ENCODE measurements around the gene DNAH5. TPM values are rescaled to one million over a fixed set of nuclear protein-coding genes. Genes with fewer than 3 reads are reported as not detected.

The DNAH5 gene
- total and polyA plus RNA-seq, 2 of the 8 experiments (the other 6 are each of a cell fraction or from before 2014, with no cell fraction given), result 0.30 to 0.73 TPM

DNA sequence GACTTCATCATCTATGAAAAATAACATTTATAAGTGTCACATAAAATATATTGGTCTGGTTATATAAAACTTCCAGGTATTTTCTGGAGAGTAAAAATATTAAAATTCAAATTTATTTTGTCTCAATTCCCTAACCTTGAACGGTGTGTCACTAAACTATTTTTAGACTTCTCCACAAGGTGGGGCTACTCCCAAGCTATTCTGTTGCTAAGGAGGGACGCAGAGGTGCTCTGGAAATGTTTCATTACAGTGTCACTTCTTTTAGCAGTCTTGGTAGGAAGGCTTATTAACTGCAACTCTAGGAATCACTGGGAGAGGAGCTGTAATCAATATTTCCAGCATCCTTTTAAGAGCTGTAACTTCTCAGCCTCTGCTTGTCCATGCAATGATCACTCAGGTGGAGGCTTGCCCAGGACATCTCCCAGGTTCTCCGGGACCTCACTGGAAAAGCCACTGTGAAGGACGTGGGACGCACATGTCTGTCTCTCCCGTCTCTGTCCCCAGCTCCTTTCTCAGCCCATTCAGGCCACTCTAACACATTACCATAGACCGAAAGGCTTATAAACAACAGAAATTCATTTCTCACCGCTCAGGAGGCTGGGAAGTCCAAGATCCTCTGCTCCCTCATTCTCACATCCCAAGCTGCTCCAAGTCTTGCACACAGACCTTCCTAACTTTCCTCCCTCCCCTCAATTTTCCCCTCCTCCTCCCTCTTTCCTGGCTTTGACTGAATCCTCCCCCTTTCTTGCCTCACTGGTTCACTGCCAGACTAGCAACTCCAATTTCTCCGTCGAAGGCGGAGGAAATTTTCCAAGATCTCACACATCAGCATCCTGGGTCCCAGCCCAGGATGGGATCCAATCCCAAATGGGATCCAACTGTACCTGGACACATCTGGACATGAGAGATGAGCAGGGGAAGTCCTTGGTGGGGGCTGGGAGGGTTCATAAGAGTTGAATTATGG, 32.7 kb upstream of the DNAH5 start:
- POLR2A ChIA-PET (ENCODE audit: partially characterized antibody), result no interaction called here
- TF ChIP-seq, protein P1, sequence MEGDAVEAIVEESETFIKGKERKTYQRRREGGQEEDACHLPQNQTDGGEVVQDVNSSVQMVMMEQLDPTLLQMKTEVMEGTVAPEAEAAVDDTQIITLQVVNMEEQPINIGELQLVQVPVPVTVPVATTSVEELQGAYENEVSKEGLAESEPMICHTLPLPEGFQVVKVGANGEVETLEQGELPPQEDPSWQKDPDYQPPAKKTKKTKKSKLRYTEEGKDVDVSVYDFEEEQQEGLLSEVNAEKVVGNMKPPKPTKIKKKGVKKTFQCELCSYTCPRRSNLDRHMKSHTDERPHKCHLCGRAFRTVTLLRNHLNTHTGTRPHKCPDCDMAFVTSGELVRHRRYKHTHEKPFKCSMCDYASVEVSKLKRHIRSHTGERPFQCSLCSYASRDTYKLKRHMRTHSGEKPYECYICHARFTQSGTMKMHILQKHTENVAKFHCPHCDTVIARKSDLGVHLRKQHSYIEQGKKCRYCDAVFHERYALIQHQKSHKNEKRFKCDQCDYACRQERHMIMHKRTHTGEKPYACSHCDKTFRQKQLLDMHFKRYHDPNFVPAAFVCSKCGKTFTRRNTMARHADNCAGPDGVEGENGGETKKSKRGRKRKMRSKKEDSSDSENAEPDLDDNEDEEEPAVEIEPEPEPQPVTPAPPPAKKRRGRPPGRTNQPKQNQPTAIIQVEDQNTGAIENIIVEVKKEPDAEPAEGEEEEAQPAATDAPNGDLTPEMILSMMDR (IDR thresholded peaks at IDR 0.05; ENCODE audit: control extremely low read depth in 1 of 3, insufficient read depth in 1 of 3, low read depth in 1 of 3, low read length in 3 of 3), result peak in 2 of 3 experiments; percentile 35 to 59; a peak in 2 of 4 replicates
- TF ChIP-seq POLR2AphosphoS5 (IDR thresholded peaks at IDR 0.05; ENCODE audit: low read depth, low read length) (no peak), YY1 (IDR thresholded peaks at IDR 0.05; ENCODE audit: low read depth, low read length) (no peak), SP4 (IDR thresholded peaks at IDR 0.05; ENCODE audit: low read length) (no peak), POU5F1 (IDR thresholded peaks at IDR 0.05; ENCODE audit: low read depth, low read length) (no peak), TEAD4 (IDR thresholded peaks at IDR 0.05; ENCODE audit: low read depth, low read length) (no peak), KDM4A (IDR thresholded peaks at IDR 0.05; ENCODE audit: low read depth, low read length, severe bottlenecking) (no peak), CHD2 (IDR thresholded peaks at IDR 0.05; ENCODE audit: low read length) (no peak), SP2 (IDR thresholded peaks at IDR 0.05; ENCODE audit: low read length) (no peak), CEBPB (IDR thresholded peaks at IDR 0.05; ENCODE audit: low read depth, low read length) (no peak)

More for the DNA sequence above, 32.7 kb upstream of the DNAH5 start:
- FAIRE-seq (peak; percentile 77), DNase-seq (ENCODE audit: low read depth in 1 of 2, low spot score in 2 of 2) (no peak)
- H3K4me1 ChIP-seq (replicated peaks in 1 of 4; ENCODE audit: control insufficient read depth in 3 of 4, insufficient read depth in 4 of 4, low read length in 3 of 4), result no peaks in the 10 kb centered on the region
- no peak overlapping the region for H3K18ac ChIP-seq (ENCODE audit: extremely low read depth, low read length)
- H2BK5ac ChIP-seq (ENCODE audit: low read depth, low read length), result no peak overlapping the region
- no peaks in the 10 kb centered on the region for H4K20me1 ChIP-seq (replicated peaks in 1 of 2; ENCODE audit: control insufficient read depth in 1 of 2, insufficient read depth in 2 of 2, low read length in 2 of 2)
- H3K23me2 ChIP-seq (ENCODE audit: low read depth, low read length), result no peaks in the 10 kb centered on the region
- H2BK120ac ChIP-seq (replicated peaks; ENCODE audit: low read depth, low read length), result no peak overlapping the region
- H3K27me3 ChIP-seq (replicated peaks in 1 of 4; ENCODE audit: control insufficient read depth in 3 of 4, extremely low read depth in 1 of 4, insufficient read depth in 3 of 4, low read length in 3 of 4), result no peaks in the 10 kb centered on the region
- no peak overlapping the region for H2BK15ac ChIP-seq (ENCODE audit: low read length)
- no peak overlapping the region for H2BK12ac ChIP-seq (ENCODE audit: low read depth, low read length)
- no peaks in the 10 kb centered on the region for H3K79me2 ChIP-seq (ENCODE audit: control insufficient read depth in 1 of 2, insufficient read depth in 2 of 2, low read length in 2 of 2)
- no peak overlapping the region for H3K56ac ChIP-seq (replicated peaks; ENCODE audit: insufficient read length, low read depth, low read length)
- H3K79me1 ChIP-seq (ENCODE audit: low read depth, low read length), result no peaks in the 10 kb centered on the region
- no peak overlapping the region for H3K4me2 ChIP-seq (ENCODE audit: insufficient read depth in 1 of 2, low read depth in 2 of 2, low read length in 2 of 2)
- H2AFZ ChIP-seq (ENCODE audit: low read length), result peak overlapping the region; percentile 85; the same call in 1 of the 2 replicates
- H4K91ac ChIP-seq (replicated peaks; ENCODE audit: insufficient read length, low read length), result no peak overlapping the region
- no peak overlapping the region for H3K14ac ChIP-seq (ENCODE audit: insufficient read length)
- H2AK5ac ChIP-seq (ENCODE audit: low read depth, low read length), result no peak overlapping the region
- no peak overlapping the region for H2BK20ac ChIP-seq (ENCODE audit: low read length)
- H3K9me3 ChIP-seq (ENCODE audit: insufficient read depth in 2 of 2, low read depth in 1 of 2, low read length in 1 of 2), result no peaks in the 10 kb centered on the region
- CTCF ChIA-PET (ENCODE audit: partially characterized antibody), result interaction anchor here (0.7 to 4.8 kb wide), 25 partner anchors 10 to 672 kb away, joined by 3 to 28 read pairs (median 3); no protein-coding TSS in a partner anchor
- H3K4me3 ChIP-seq (ENCODE audit: extremely low read depth in 1 of 4, insufficient read depth in 2 of 4, low read depth in 3 of 4, low read length in 4 of 4), result no peak overlapping the region
- H3K23ac ChIP-seq (ENCODE audit: insufficient read length), result no peak overlapping the region
- H4K5ac ChIP-seq (ENCODE audit: insufficient read length, low read depth, low read length), result no peak overlapping the region
- H3K4ac ChIP-seq (replicated peaks; ENCODE audit: insufficient read length, low read depth, low read length), result no peak overlapping the region
- H3K9ac ChIP-seq (replicated peaks in 1 of 4; ENCODE audit: extremely low read depth in 1 of 4, low read depth in 3 of 4, low read length in 3 of 4), result no peak overlapping the region
- 76% methylated on average over 11 of the region's 11 CpGs; no CpG with 5 or more reads in 1 of the 2 experiments for WGBS, 2 experiments (ENCODE audit: extremely low coverage in 1 of 2, insufficient coverage in 1 of 2, insufficient read length in 1 of 2, insufficient replicate concordance in 2 of 2, low coverage in 1 of 2, low lambda C conversion rate in 2 of 2, missing lambda C conversion rate in 1 of 2)
- H3K27ac ChIP-seq (ENCODE audit: low read depth, low read length), result no peak overlapping the region
- no peak overlapping the region; the same call in 1 of the 2 replicates for H4K8ac ChIP-seq (ENCODE audit: extremely low read depth, insufficient read depth, low read length)
- H3K36me3 ChIP-seq (ENCODE audit: control insufficient read depth in 2 of 4, insufficient read depth in 4 of 4, low read length in 3 of 4), result no peaks in the 10 kb centered on the region

Data from H1 (cell line).